ENCODE data around the gene ITGB1BP2. TPM values are rescaled to one million over a fixed set of nuclear protein-coding genes. Genes with fewer than 3 reads are reported as not detected.

Gene ITGB1BP2
- total RNA-seq, 1 donor from 2014 or later: 1.7 TPM

DNA sequence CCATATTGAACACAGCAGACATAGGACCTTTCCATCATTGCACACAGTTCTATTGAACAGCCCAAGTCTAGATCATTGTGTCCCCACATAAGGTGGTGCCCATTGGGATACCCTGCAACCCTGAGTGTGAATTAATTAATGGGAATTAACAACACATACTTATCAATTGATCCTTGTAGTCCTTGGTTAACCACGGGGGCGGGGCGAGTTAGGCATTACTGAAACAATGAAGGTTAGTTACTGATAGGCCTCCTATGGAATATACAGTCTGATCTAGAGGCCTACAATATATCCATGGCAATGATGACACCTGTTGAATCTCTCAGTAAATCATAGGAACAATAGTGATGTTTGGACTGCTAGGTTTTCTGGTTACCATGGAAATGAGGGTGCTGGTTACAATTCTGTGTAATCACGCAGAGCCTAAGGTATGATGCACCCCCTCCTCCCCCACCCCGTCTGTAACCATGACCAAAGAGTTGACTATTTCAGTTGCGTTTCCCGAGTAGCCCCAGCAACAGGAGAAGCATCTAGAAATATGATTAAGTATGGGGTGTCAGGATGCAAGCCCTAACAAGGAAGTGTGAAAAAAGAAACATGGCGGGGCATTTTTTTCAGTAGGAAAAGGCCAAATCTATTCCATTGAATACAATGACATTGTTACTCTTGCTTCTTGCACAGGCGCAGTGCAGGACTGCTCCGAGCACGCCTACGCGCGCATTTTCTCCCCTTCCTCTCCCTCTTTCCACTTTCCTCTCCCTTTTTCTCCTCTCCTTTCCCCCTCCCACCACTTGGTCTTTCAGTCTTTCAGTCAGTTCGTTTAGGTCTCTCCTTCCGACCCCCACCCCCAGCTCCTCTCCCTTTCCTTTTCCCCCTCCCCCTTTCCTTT, 18.8 kb upstream of the ITGB1BP2 start:
- no peaks in the 10 kb centered on the region for H3K27me3 Mint-ChIP-seq (ENCODE audit: unreplicated experiment)
- DNase-seq (ENCODE audit: extremely low spot score, unreplicated experiment): no peak
- H3K36me3 Mint-ChIP-seq (ENCODE audit: unreplicated experiment): peaks cover 2% of the 10 kb centered on the region
- no peak for TF ChIP-seq CTCF (IDR thresholded peaks at IDR 0.05)
- peak overlapping the region; percentile 90 for H3K4me3 Mint-ChIP-seq (ENCODE audit: unreplicated experiment)
- H3K27ac Mint-ChIP-seq (ENCODE audit: unreplicated experiment): peak overlapping the region; percentile 100
- H3K4me1 Mint-ChIP-seq (ENCODE audit: unreplicated experiment): peaks cover 26% of the 10 kb centered on the region
- peaks cover 6% of the 10 kb centered on the region for H3K9me3 Mint-ChIP-seq (ENCODE audit: unreplicated experiment)

GRCh38 chrX:71283403-71284143, 18.0 kb upstream of the ITGB1BP2 start, which contains the start of gene NONO:
TSS of gene NONO (plus strand) at chrX:71283635. CDS start at chrX:71290638, 7,003 bp downstream.
- peaks cover 3% of the 10 kb centered on the region for H3K36me3 Mint-ChIP-seq (ENCODE audit: unreplicated experiment)
- H3K27me3 Mint-ChIP-seq (ENCODE audit: unreplicated experiment): no peaks in the 10 kb centered on the region
- peaks cover 28% of the 10 kb centered on the region for H3K4me1 Mint-ChIP-seq (ENCODE audit: unreplicated experiment)
- peak; percentile 95 for DNase-seq (ENCODE audit: extremely low spot score, unreplicated experiment)
- H3K9me3 Mint-ChIP-seq (ENCODE audit: unreplicated experiment): peaks cover 6% of the 10 kb centered on the region
- H3K27ac Mint-ChIP-seq (ENCODE audit: unreplicated experiment): peak within 1 kb of the TSS; percentile 100
- H3K4me3 Mint-ChIP-seq (ENCODE audit: unreplicated experiment): peak within 1 kb of the TSS; percentile 90
- peak; percentile 9 for TF ChIP-seq CTCF (IDR thresholded peaks at IDR 0.05)

DNA sequence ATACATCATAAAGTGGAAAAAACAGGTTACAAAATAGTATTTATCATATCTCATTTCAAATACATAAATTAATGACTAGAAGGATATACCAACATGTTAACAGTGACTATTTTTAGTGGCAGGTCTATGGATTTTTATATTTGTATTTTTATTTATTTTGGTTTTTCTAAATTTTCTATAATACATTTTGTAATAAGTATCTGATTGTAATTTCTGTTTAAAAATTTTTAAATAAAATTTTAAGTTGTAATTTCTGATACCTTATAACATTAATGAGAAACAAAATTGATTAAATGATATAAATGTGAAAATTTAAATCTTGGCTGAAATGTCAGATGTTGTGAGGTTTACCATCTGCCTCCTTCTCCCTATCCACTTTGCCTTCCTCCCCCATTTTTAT, 15.6 kb upstream of the ITGB1BP2 start:
- Mint-ChIP-seq H3K27me3 (ENCODE audit: unreplicated experiment) (no peaks in the 10 kb centered on the region), H3K9me3 (ENCODE audit: unreplicated experiment) (peaks cover 3% of the 10 kb centered on the region), H3K27ac (ENCODE audit: unreplicated experiment) (no peak overlapping the region)

DNA sequence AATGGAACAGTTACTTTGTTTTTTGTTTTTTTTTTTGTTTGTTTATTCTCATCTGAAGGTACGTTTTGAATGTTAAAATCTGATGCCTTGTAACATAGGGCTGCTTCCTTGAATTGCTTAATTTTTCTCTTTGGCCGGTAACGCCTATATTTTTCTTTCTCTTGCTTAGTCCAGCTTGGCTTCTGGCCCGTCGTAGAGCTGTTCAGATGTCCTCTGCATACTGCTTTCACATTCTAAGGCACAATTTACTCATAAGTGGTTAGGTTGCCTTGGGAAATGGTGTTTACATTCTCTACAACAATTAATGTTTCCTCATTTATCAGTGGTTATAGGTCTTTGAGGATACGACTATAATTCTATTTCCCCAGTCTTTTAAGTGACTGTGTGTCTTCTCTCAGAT, 10.2 kb upstream of the ITGB1BP2 start:
- H3K27ac Mint-ChIP-seq (ENCODE audit: unreplicated experiment): peak overlapping the region; percentile 52
- H3K9me3 Mint-ChIP-seq (ENCODE audit: unreplicated experiment): peaks cover 3% of the 10 kb centered on the region
- H3K4me1 Mint-ChIP-seq (ENCODE audit: unreplicated experiment): peaks cover 33% of the 10 kb centered on the region
- no peak for TF ChIP-seq CTCF (IDR thresholded peaks at IDR 0.05)
- peaks cover 24% of the 10 kb centered on the region for H3K36me3 Mint-ChIP-seq (ENCODE audit: unreplicated experiment)
- no peaks in the 10 kb centered on the region for H3K27me3 Mint-ChIP-seq (ENCODE audit: unreplicated experiment)
- DNase-seq (ENCODE audit: extremely low spot score, unreplicated experiment): no peak
- no peak overlapping the region for H3K4me3 Mint-ChIP-seq (ENCODE audit: unreplicated experiment)

More for the DNA sequence above, 15.6 kb upstream of the ITGB1BP2 start:
- Mint-ChIP-seq H3K4me1 (ENCODE audit: unreplicated experiment) (peaks cover 36% of the 10 kb centered on the region), H3K36me3 (ENCODE audit: unreplicated experiment) (peaks cover 7% of the 10 kb centered on the region), H3K4me3 (ENCODE audit: unreplicated experiment) (peak overlapping the region; percentile 90)
- TF ChIP-seq CTCF (IDR thresholded peaks at IDR 0.05): no peak
- DNase-seq (ENCODE audit: extremely low spot score, unreplicated experiment): no peak
